H9 (cell line): Measurements from ENCODE around the gene TGFBR3L. TPM values are rescaled to one million over a fixed set of nuclear protein-coding genes. Genes with fewer than 3 reads are reported as not detected.
A peak's percentile ranks its signal among the peaks of the same experiment; 100 is the strongest.
"Not testable (repeated sequence)": the region's sequence is repeated elsewhere in the genome, so short reads cannot be mapped to it uniquely, and the experiment has no call there.

Experiments used
- DNase-seq: peaks from one replicate; pipeline ENCODE4 v3.0.0-alpha.2; 2017
- H2AFZ ChIP-seq: one replicate; pipeline ENCODE4 v1.6.1; 2013; ENCODE audit warnings: mild to moderate bottlenecking, low read length, control low read depth, moderate library complexity
- H2AK5ac ChIP-seq: 2 replicates; pipeline ENCODE4 v1.6.1; 2013; ENCODE audit warnings: low read length, control low read depth, mixed read lengths; ENCODE audit not compliant: insufficient read length
- H2BK120ac ChIP-seq: one replicate; pipeline ENCODE4 v1.6.1; 2013; ENCODE audit warnings: low read depth, mild to moderate bottlenecking, low read length, control low read depth, inconsistent platforms; ENCODE audit not compliant: poor library complexity, severe bottlenecking
- H2BK12ac ChIP-seq: 2 replicates; pipeline ENCODE4 v1.6.1; 2013; ENCODE audit warnings: low read length, control low read depth, mixed read lengths, low read depth; ENCODE audit not compliant: insufficient read length
- H2BK15ac ChIP-seq: 2 replicates; pipeline ENCODE4 v1.6.1; 2013; ENCODE audit warnings: low read depth, low read length, control low read depth
- H2BK20ac ChIP-seq: one replicate; pipeline ENCODE4 v1.6.1; 2013; ENCODE audit warnings: low read depth, mild to moderate bottlenecking, low read length, control low read depth, inconsistent platforms; ENCODE audit not compliant: poor library complexity, severe bottlenecking
- H2BK5ac ChIP-seq: 2 replicates; pipeline ENCODE4 v1.6.1; 2013; ENCODE audit warnings: low read length, control low read depth, mixed read lengths; ENCODE audit not compliant: insufficient read length
- H3K14ac ChIP-seq: 2 replicates; pipeline ENCODE4 v1.6.1; 2013; ENCODE audit warnings: low read length, control low read depth; ENCODE audit not compliant: insufficient read depth
- H3K18ac ChIP-seq: 2 replicates; pipeline ENCODE4 v1.6.1; 2013; ENCODE audit warnings: low read depth, mild to moderate bottlenecking, mixed read lengths, low read length, control low read depth; ENCODE audit not compliant: insufficient read length
- H3K23ac ChIP-seq: 2 replicates; pipeline ENCODE4 v1.6.1; 2013; ENCODE audit warnings: low read length, control low read depth, mixed read lengths, low read depth; ENCODE audit not compliant: insufficient read length
- H3K23me2 ChIP-seq: 2 replicates; pipeline ENCODE4 v1.6.1; 2013; ENCODE audit warnings: low read depth, mild to moderate bottlenecking, mixed read lengths, low read length, control low read depth; ENCODE audit not compliant: insufficient read length, poor library complexity, severe bottlenecking
- H3K27ac ChIP-seq: 2 replicates; pipeline ENCODE4 v1.5.1; 2013; ENCODE audit warnings: low read length, control low read depth, mixed read lengths, low read depth; ENCODE audit not compliant: insufficient read length
- H3K27me3 ChIP-seq: 2 replicates; pipeline ENCODE4 v1.6.1; 2013; ENCODE audit warnings: low read length, control low read depth, inconsistent platforms; ENCODE audit not compliant: insufficient read depth
- H3K4ac ChIP-seq: 2 replicates; pipeline ENCODE4 v1.6.1; 2013; ENCODE audit warnings: low read depth, mild to moderate bottlenecking, control low read depth, inconsistent platforms, low read length, moderate library complexity
- H3K4me1 ChIP-seq: 2 replicates; pipeline ENCODE4 v1.6.1; 2013; ENCODE audit warnings: low read length, control low read depth, inconsistent platforms; ENCODE audit not compliant: insufficient read depth
- H3K4me2 ChIP-seq: 2 replicates; pipeline ENCODE4 v1.6.1; 2013; ENCODE audit warnings: low read length, control low read depth, mixed read lengths; ENCODE audit not compliant: insufficient read length, insufficient read depth
- H3K56ac ChIP-seq: 2 replicates; pipeline ENCODE4 v1.6.1; 2013; ENCODE audit warnings: low read depth, mild to moderate bottlenecking, mixed read lengths, low read length, control low read depth; ENCODE audit not compliant: insufficient read length
- H3K79me1 ChIP-seq: 2 replicates; pipeline ENCODE4 v1.6.1; 2013; ENCODE audit warnings: low read depth, mild to moderate bottlenecking, moderate library complexity, low read length, control low read depth, inconsistent platforms; ENCODE audit not compliant: insufficient read depth, poor library complexity, severe bottlenecking
- H3K79me2 ChIP-seq: 2 replicates; pipeline ENCODE4 v1.6.1; 2013; ENCODE audit warnings: low read length, control low read depth, inconsistent platforms; ENCODE audit not compliant: insufficient read depth
- H3K9ac ChIP-seq: 2 replicates; pipeline ENCODE4 v1.6.1; 2013; ENCODE audit warnings: low read length, control low read depth, mixed read lengths; ENCODE audit not compliant: insufficient read length; ENCODE audit errors: extremely low read depth
- H3K9me3 ChIP-seq: one replicate; pipeline ENCODE4 v1.6.1; 2013; ENCODE audit warnings: low read depth, low read length, inconsistent platforms; ENCODE audit not compliant: control insufficient read depth
- H3T11ph ChIP-seq: one replicate; pipeline ENCODE4 v1.6.1; 2013; ENCODE audit warnings: mild to moderate bottlenecking, low read length, control low read depth, inconsistent platforms
- H4K20me1 ChIP-seq: one replicate; pipeline ENCODE4 v1.6.1; 2013; ENCODE audit not compliant: control insufficient read depth, insufficient read length, insufficient read depth
- H4K5ac ChIP-seq: 2 replicates; pipeline ENCODE4 v1.6.1; 2013; ENCODE audit warnings: low read depth, mild to moderate bottlenecking, mixed read lengths, low read length, control low read depth; ENCODE audit not compliant: insufficient read length
- H4K8ac ChIP-seq: replicated peaks from 2 replicates; pipeline ENCODE4 v1.6.1; 2013; ENCODE audit warnings: low read length, control low read depth, mixed read lengths, low read depth; ENCODE audit not compliant: insufficient read length
- H4K91ac ChIP-seq: 2 replicates; pipeline ENCODE4 v1.6.1; 2013; ENCODE audit warnings: low read depth, mild to moderate bottlenecking, moderate library complexity, mixed read lengths, low read length, control low read depth; ENCODE audit not compliant: insufficient read length
- H3K27ac Mint-ChIP-seq, 3 experiments: 2 replicates in 2 of 3; 3 replicates in 1 of 3; pipeline ENCODE4 v1.8.0; 2020 to 2021; ENCODE audit warnings: mixed read lengths in 3 of 3, mild to moderate bottlenecking in 1 of 3, moderate library complexity in 1 of 3
- H3K27me3 Mint-ChIP-seq: 2 replicates; pipeline ENCODE4 v1.8.0; 2021; ENCODE audit warnings: low read depth, mild to moderate bottlenecking, moderate library complexity, mixed read lengths
- H3K36me3 Mint-ChIP-seq, 3 experiments: 2 replicates in 2 of 3; 3 replicates in 1 of 3; pipeline ENCODE4 v1.8.0; 2020 to 2021; ENCODE audit warnings: low read depth in 3 of 3, mixed read lengths in 3 of 3; ENCODE audit not compliant: insufficient read depth in 1 of 3
- H3K4me1 Mint-ChIP-seq, 2 experiments: 2 replicates each; pipeline ENCODE4 v1.8.0; 2020; ENCODE audit warnings: mixed read lengths in 2 of 2
- H3K4me3 Mint-ChIP-seq, 2 experiments: 2 replicates in 1 of 2; 3 replicates in 1 of 2; pipeline ENCODE4 v1.8.0; 2020 to 2021; ENCODE audit warnings: mild to moderate bottlenecking in 2 of 2, mixed read lengths in 2 of 2, moderate library complexity in 1 of 2
- H3K9me3 Mint-ChIP-seq, 2 experiments: 2 replicates in 1 of 2; 3 replicates in 1 of 2; pipeline ENCODE4 v1.8.0; 2020; ENCODE audit warnings: mild to moderate bottlenecking in 2 of 2, mixed read lengths in 2 of 2, moderate library complexity in 1 of 2
- CTCF ChIP-seq: fragments of 200-600 bp; sonication (generic); conservative IDR thresholded peaks from 3 replicates; pipeline ENCODE4 v1.8.0; 2021; ENCODE audit warnings: antibody characterized with exemption, mild to moderate bottlenecking
- WGBS: extraction: QIAGEN DNeasy Blood & Tissue Kit; methylation state at CpG from one replicate; pipeline ENCODE4 v1.1.7; 2013; ENCODE audit warnings: missing lambda C conversion rate, low lambda C conversion rate, mixed read lengths; ENCODE audit not compliant: insufficient read length; ENCODE audit errors: extremely low coverage; 5-methylcytosine and 5-hydroxymethylcytosine counted together
- total RNA-seq: library from RNA; stranded (reverse); gene quantifications from 2 replicates; pipeline ENCODE4 v1.2.1, GENCODE V29; 2021

TGFBR3L gene
- total RNA-seq, 1 experiment from 2014 or later = 5.5 TPM

- H3K56ac ChIP-seq, H3K79me2 ChIP-seq, H2AFZ ChIP-seq, H2BK120ac ChIP-seq, H3K18ac ChIP-seq, H3T11ph ChIP-seq, H3K27ac ChIP-seq, H4K8ac ChIP-seq, H3K79me1 ChIP-seq, H4K91ac ChIP-seq, H2AK5ac ChIP-seq, H2BK5ac ChIP-seq, H3K23ac ChIP-seq, H2BK20ac ChIP-seq, H2BK12ac ChIP-seq, H3K9ac ChIP-seq, H3K9me3 ChIP-seq, H3K27ac Mint-ChIP-seq, H3K9me3 Mint-ChIP-seq, H3K4ac ChIP-seq, H4K20me1 ChIP-seq, H3K14ac ChIP-seq, H4K5ac ChIP-seq, H2BK15ac ChIP-seq, H3K4me1 ChIP-seq, DNase-seq: not testable (repeated sequence)
- no CpG with 5 or more reads among the region's 29 CpGs for WGBS
- H3K27me3 Mint-ChIP-seq = peaks cover 55% of the 10 kb centered on the region
- Histone ChIP-seq H3K4me2 (peak overlapping the region; percentile 74), H3K27me3 (peaks cover 16% of the 10 kb centered on the region; the same call in 1 of the 2 replicates), H3K23me2 (peaks cover 17% of the 10 kb centered on the region)
- H3K4me3 Mint-ChIP-seq = peak overlapping the region; percentile 56 to 77
- TF ChIP-seq CTCF = peak; percentile 12; the same call in 1 of the 3 replicates
- peaks cover 7 to 10% (median 9%) of the 10 kb centered on the region in 3 experiments; a peak in 5 of 7 replicates for H3K36me3 Mint-ChIP-seq
- peaks cover 20 to 27% of the 10 kb centered on the region in 2 experiments for H3K4me1 Mint-ChIP-seq
Observed at GRCh38 chr19:7918062-7918614, 3.5 kb downstream of the TGFBR3L start.
